Keratinocyte (primary cell): ENCODE measurements around the gene FRYL.

Experiments used
- EZH2 ChIP-seq: IDR thresholded peaks from one replicate; pipeline ENCODE4 v1.6.1; 2012; ENCODE audit warnings: inconsistent platforms, mild to moderate bottlenecking, low read length, moderate library complexity
- TF ChIP-seq, protein P1 (sequence below), 3 experiments: IDR thresholded peaks in 1 of 3; conservative IDR thresholded peaks in 1 of 3; optimal IDR thresholded peaks in 1 of 3; 2 replicates in 2 of 3; 3 replicates in 1 of 3; pipeline versions ENCODE3 to v1.5.1; 2011; ENCODE audit warnings: low read length in 3 of 3, mild to moderate bottlenecking in 3 of 3, moderate library complexity in 2 of 3, control low read depth in 1 of 3, inconsistent platforms in 1 of 3; ENCODE audit not compliant: insufficient read depth in 2 of 3; ENCODE audit errors: extremely low read depth in 1 of 3

DNA sequence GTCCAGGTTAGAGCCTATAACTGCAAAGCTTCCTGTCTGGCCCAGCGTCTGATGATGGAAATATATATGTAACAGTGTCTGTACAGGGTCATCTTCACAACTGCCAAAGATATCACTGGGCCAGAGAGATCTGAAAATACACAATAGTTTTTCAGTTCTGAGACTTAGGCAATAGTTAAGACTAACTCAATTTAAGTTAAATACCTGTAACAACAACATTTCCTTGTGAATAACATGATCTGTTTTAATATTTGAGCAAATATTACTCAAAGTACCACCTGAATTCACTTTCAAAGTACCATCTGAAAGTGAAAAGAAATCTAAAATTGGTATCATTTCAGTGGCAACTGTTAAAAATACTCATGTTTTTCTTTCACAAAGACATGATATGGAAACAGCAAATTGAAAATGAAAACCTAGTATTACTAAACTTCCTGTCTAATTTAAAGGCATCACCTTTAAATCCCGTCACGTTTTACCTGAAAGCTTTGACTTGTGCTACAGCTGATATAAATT, 280.5 kb downstream of the FRYL start:
- TF ChIP-seq, protein P1, sequence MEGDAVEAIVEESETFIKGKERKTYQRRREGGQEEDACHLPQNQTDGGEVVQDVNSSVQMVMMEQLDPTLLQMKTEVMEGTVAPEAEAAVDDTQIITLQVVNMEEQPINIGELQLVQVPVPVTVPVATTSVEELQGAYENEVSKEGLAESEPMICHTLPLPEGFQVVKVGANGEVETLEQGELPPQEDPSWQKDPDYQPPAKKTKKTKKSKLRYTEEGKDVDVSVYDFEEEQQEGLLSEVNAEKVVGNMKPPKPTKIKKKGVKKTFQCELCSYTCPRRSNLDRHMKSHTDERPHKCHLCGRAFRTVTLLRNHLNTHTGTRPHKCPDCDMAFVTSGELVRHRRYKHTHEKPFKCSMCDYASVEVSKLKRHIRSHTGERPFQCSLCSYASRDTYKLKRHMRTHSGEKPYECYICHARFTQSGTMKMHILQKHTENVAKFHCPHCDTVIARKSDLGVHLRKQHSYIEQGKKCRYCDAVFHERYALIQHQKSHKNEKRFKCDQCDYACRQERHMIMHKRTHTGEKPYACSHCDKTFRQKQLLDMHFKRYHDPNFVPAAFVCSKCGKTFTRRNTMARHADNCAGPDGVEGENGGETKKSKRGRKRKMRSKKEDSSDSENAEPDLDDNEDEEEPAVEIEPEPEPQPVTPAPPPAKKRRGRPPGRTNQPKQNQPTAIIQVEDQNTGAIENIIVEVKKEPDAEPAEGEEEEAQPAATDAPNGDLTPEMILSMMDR (optimal IDR thresholded peaks at IDR 0.05 in 1 of 3, IDR thresholded peaks at IDR 0.05 in 1 of 3, conservative IDR thresholded peaks at IDR 0.05 in 1 of 3; ENCODE audit: extremely low read depth in 1 of 3, insufficient read depth in 2 of 3, low read length in 3 of 3): no peak
- no peak for TF ChIP-seq EZH2
